ENCODE measurements around the gene ATL3.

ATL3 gene

DNA sequence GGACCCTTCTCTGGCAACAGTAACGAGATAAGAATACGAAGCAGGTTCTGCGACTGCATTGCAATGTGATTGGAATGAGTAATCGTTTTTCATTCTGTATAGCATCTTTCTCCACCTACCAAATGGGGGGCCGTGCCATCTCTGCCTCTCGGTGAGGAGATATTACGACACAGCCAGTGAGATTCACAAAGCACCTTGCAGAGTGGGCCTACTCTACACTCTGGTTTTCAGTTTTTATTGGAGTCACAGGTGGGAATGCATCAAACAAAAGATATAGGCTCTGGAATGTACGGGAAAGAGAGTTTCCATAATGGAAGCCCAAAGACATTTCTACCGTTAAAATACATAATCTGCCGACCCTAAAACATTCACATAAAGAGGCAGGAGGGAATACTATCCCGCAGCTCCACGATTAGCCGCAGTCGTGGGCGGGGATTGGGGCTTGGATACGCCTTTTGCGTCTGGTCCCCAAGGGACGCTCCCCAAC is 9.7 kb upstream of the ATL3 start:
- Histone ChIP-seq H3K9me3 (ENCODE audit: insufficient read depth, low read depth, low read length) (no peaks in the 10 kb centered on the region), H3K4me3 (ENCODE audit: low read length) (peak overlapping the region; percentile 79), H3K4me1 (ENCODE audit: insufficient read depth, low read length) (peaks cover 21% of the 10 kb centered on the region), H3K27ac (ENCODE audit: low read depth, low read length) (no peak overlapping the region), H3K27me3 (ENCODE audit: insufficient read depth, low read length) (no peaks in the 10 kb centered on the region), H3K36me3 (ENCODE audit: insufficient read depth, low read length) (no peaks in the 10 kb centered on the region), H3K9ac (ENCODE audit: low read depth, low read length) (no peak overlapping the region)
- WGBS = 24% methylated on average over 18 of the region's 18 CpGs

DNA sequence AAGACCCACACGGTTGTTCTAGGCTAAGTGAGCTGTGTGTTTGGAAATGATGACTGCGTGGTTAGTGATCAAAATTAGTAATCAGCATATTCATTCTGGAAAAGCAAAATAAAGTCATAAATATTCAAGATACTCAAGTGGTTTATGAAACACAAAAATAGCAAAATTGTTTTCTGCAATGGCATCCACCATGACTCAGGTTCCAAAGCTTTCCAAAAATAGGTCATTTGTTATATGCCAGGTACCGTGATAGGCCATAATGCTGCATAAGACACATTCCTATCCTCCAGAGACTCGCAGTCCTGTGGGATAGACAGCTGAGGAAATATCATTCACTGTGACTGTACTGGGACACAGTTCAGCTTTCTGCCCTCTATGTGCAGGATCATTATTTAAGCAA is 2.4 kb upstream of the ATL3 start:
- no peaks in the 10 kb centered on the region for H3K36me3 ChIP-seq (ENCODE audit: insufficient read depth, low read length)
- H3K27me3 ChIP-seq (ENCODE audit: insufficient read depth, low read length) = no peaks in the 10 kb centered on the region
- H3K4me3 ChIP-seq (ENCODE audit: low read length) = no peak overlapping the region
- WGBS = 90% methylated on average over 2 of the region's 4 CpGs
- no peak overlapping the region for H3K9ac ChIP-seq (ENCODE audit: low read depth, low read length)
- H3K27ac ChIP-seq (ENCODE audit: low read depth, low read length) = no peak overlapping the region
- H3K4me1 ChIP-seq (ENCODE audit: insufficient read depth, low read length) = peaks cover 4% of the 10 kb centered on the region; the same call in 1 of the 2 replicates
- no peaks in the 10 kb centered on the region for H3K9me3 ChIP-seq (ENCODE audit: insufficient read depth, low read depth, low read length)

- Histone ChIP-seq H3K4me1 (ENCODE audit: insufficient read depth, low read length) (peaks cover 7% of the 10 kb centered on the region; the same call in 1 of the 2 replicates), H3K4me3 (ENCODE audit: low read length) (no peak overlapping the region), H3K9ac (ENCODE audit: low read depth, low read length) (no peak overlapping the region), H3K27me3 (ENCODE audit: insufficient read depth, low read length) (no peaks in the 10 kb centered on the region), H3K27ac (ENCODE audit: low read depth, low read length) (no peak overlapping the region), H3K9me3 (ENCODE audit: insufficient read depth, low read depth, low read length) (no peaks in the 10 kb centered on the region), H3K36me3 (ENCODE audit: insufficient read depth, low read length) (no peaks in the 10 kb centered on the region)
- WGBS = 90% methylated on average over 1 of the region's 1 CpG
Measured at GRCh38 chr11:63672936-63673539, 1.9 kb upstream of the ATL3 start.

DNA sequence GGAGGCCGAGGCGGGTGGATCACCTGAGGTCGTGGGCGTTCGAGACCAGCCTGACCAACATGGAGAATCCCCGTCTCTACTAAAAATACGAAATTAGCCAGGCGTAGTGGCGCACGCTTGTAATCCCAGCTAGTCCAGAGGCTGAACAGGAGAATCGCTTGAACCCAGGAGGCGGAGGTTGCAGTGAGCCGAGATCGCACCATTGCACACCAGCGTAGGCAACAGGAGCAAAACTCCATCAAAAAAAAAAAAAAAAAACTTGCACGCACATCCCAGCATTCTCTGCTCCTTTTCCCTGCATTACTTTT is 934 bp upstream of the ATL3 start:
- H3K36me3 ChIP-seq (ENCODE audit: insufficient read depth, low read length) = no peaks in the 10 kb centered on the region
- 98% methylated on average over 15 of the region's 16 CpGs for WGBS
- H3K9me3 ChIP-seq (ENCODE audit: insufficient read depth, low read depth, low read length) = no peaks in the 10 kb centered on the region
- H3K27ac ChIP-seq (ENCODE audit: low read depth, low read length) = no peak overlapping the region
- no peaks in the 10 kb centered on the region for H3K27me3 ChIP-seq (ENCODE audit: insufficient read depth, low read length)
- H3K9ac ChIP-seq (ENCODE audit: low read depth, low read length) = no peak overlapping the region
- H3K4me3 ChIP-seq (ENCODE audit: low read length) = peak overlapping the region; percentile 62; the same call in 1 of the 2 replicates
- H3K4me1 ChIP-seq (ENCODE audit: insufficient read depth, low read length) = peaks cover 11% of the 10 kb centered on the region; the same call in 1 of the 2 replicates

DNA sequence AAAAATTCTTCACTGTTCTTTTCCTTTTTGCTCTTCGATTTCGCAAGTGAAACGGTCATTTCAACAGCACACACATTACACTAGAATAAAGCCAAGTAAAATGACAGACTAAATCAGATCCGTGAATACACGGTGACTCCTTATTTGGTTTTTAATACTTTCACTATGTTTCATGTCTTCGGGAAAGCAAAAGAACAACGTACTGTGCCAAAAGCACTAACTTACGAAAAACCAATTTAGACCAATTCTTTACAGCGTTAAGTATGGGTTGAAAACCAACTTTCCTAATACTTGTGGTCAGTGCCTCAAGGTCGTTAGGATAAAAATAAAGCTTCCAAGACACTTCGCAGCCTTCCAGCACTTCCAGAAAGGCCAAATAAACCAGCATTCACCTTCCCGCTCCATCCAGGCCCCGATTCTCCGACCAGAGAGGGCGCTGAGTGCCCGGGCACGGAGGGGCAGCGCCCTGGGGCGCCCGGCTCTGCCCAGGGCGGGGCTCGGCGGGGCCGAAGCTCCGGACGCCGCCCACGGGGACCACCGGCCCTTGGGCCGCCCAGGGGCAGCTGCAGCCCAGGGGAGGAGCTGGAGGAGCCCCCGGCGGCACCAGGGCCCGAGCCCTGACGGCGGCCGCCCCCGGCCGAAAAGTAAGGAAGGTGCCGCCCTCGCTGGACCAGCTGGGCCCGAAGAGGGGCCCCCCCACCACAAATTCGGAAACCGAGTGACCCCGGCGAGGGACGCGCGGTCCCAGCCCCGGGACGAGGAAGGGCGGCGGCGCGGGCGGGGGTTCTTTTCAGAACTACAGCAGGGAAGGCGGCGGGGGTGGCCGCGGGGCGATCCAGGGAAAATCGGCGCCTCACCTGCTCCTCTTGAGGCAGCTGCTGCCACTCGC is 499 bp downstream of the ATL3 start:
- H3K27ac ChIP-seq (ENCODE audit: low read depth, low read length) = peak overlapping the region; percentile 77
- H3K4me3 ChIP-seq (ENCODE audit: low read length) = peak overlapping the region; percentile 62
- no peaks in the 10 kb centered on the region for H3K36me3 ChIP-seq (ENCODE audit: insufficient read depth, low read length)
- 7% methylated on average over 63 of the region's 63 CpGs for WGBS
- no peaks in the 10 kb centered on the region for H3K27me3 ChIP-seq (ENCODE audit: insufficient read depth, low read length)
- peaks cover 11% of the 10 kb centered on the region; the same call in 1 of the 2 replicates for H3K4me1 ChIP-seq (ENCODE audit: insufficient read depth, low read length)
- no peaks in the 10 kb centered on the region for H3K9me3 ChIP-seq (ENCODE audit: insufficient read depth, low read depth, low read length)
- H3K9ac ChIP-seq (ENCODE audit: low read depth, low read length) = peak overlapping the region; percentile 74

DNA sequence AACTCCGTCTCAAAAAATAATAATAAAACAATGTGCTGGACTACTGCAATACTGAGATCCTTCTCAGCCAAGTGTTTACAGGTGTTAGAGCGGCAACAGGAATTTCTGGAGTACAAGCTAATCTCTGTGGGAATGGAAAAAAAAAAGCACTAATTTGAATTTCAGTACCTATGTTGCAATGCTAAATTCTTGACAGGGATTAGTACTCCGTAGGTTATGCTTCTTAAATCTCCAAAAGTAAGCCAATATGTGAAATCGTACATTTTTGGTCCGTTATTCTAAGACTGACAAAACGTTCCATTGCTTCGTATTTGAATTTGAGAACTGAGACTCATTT is 1.1 kb downstream of the ATL3 start:
- Histone ChIP-seq H3K4me1 (ENCODE audit: insufficient read depth, low read length) (peaks cover 11% of the 10 kb centered on the region; the same call in 1 of the 2 replicates), H3K27me3 (ENCODE audit: insufficient read depth, low read length) (no peaks in the 10 kb centered on the region), H3K27ac (ENCODE audit: low read depth, low read length) (no peak overlapping the region), H3K36me3 (ENCODE audit: insufficient read depth, low read length) (no peaks in the 10 kb centered on the region), H3K9me3 (ENCODE audit: insufficient read depth, low read depth, low read length) (no peaks in the 10 kb centered on the region), H3K9ac (ENCODE audit: low read depth, low read length) (no peak overlapping the region), H3K4me3 (ENCODE audit: low read length) (peak overlapping the region; percentile 62)
- WGBS = 76% methylated on average over 7 of the region's 7 CpGs

GRCh38 chr11:63667995-63668795 is 3.0 kb downstream of the ATL3 start:
- Histone ChIP-seq H3K4me3 (ENCODE audit: low read length) (no peak overlapping the region), H3K9me3 (ENCODE audit: insufficient read depth, low read depth, low read length) (no peaks in the 10 kb centered on the region), H3K4me1 (ENCODE audit: insufficient read depth, low read length) (peaks cover 11% of the 10 kb centered on the region; the same call in 1 of the 2 replicates), H3K9ac (ENCODE audit: low read depth, low read length) (no peak overlapping the region), H3K27me3 (ENCODE audit: insufficient read depth, low read length) (no peaks in the 10 kb centered on the region), H3K27ac (ENCODE audit: low read depth, low read length) (no peak overlapping the region), H3K36me3 (ENCODE audit: insufficient read depth, low read length) (no peaks in the 10 kb centered on the region)
- 78% methylated on average over 2 of the region's 3 CpGs for WGBS

GRCh38 chr11:63666874-63667273 is 4.3 kb downstream of the ATL3 start:
- Histone ChIP-seq H3K36me3 (ENCODE audit: insufficient read depth, low read length) (no peaks in the 10 kb centered on the region), H3K9ac (ENCODE audit: low read depth, low read length) (no peak overlapping the region), H3K9me3 (ENCODE audit: insufficient read depth, low read depth, low read length) (no peaks in the 10 kb centered on the region), H3K4me1 (ENCODE audit: insufficient read depth, low read length) (peaks cover 11% of the 10 kb centered on the region; the same call in 1 of the 2 replicates), H3K4me3 (ENCODE audit: low read length) (no peak overlapping the region), H3K27ac (ENCODE audit: low read depth, low read length) (no peak overlapping the region), H3K27me3 (ENCODE audit: insufficient read depth, low read length) (no peaks in the 10 kb centered on the region)
- 97% methylated on average over 3 of the region's 4 CpGs for WGBS

DNA sequence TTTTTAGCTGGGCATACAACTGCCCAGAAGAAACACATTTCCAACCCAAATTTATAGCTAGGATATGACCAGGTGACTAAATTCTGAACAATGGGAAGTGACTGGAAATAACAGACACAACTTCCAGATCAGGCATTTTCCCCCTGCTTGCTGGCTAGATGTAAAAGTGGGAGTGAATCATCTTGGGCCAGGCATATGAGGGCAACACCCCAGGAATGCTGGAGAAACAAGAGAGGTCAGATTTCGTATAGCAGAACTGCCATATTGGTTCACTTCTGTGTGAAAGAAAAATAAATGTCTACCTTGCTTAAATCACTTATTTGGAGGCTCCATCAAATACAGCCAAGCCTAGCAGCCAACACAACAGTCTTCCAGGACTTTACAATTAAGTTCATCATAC is 7.4 kb downstream of the ATL3 start:
- WGBS = 0% methylated on average over 1 of the region's 1 CpG
- H3K4me1 ChIP-seq (ENCODE audit: insufficient read depth, low read length) = peaks cover 8% of the 10 kb centered on the region; the same call in 1 of the 2 replicates
- no peak overlapping the region for H3K4me3 ChIP-seq (ENCODE audit: low read length)
- no peaks in the 10 kb centered on the region for H3K9me3 ChIP-seq (ENCODE audit: insufficient read depth, low read depth, low read length)
- H3K27ac ChIP-seq (ENCODE audit: low read depth, low read length) = no peak overlapping the region
- H3K27me3 ChIP-seq (ENCODE audit: insufficient read depth, low read length) = no peaks in the 10 kb centered on the region
- H3K36me3 ChIP-seq (ENCODE audit: insufficient read depth, low read length) = no peaks in the 10 kb centered on the region; the same call in 1 of the 2 replicates
- H3K9ac ChIP-seq (ENCODE audit: low read depth, low read length) = no peak overlapping the region

DNA sequence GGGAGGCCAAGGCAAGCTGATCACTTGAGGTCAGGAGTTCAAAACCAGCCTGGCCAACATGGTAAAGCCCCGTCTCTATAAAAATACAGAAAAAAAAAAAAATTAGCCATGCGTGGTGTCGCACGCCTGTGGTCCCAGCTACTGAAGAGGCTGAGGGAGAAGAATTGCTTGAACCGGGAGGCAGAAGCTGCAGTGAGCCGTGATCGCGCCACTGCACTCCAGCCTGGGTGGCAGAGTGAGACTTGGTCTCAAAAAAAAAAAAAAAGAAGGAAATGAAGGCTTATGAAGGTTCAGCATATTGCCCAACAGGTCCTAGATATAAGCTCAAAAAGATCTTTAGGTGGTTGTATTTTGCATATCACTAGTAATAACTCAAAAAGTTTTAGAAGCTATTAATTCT is 10.2 kb downstream of the ATL3 start:
- Histone ChIP-seq H3K9ac (ENCODE audit: low read depth, low read length) (no peak overlapping the region), H3K9me3 (ENCODE audit: insufficient read depth, low read depth, low read length) (no peaks in the 10 kb centered on the region), H3K4me3 (ENCODE audit: low read length) (no peak overlapping the region), H3K36me3 (ENCODE audit: insufficient read depth, low read length) (peaks cover 15% of the 10 kb centered on the region), H3K27me3 (ENCODE audit: insufficient read depth, low read length) (no peaks in the 10 kb centered on the region), H3K27ac (ENCODE audit: low read depth, low read length) (no peak overlapping the region), H3K4me1 (ENCODE audit: insufficient read depth, low read length) (no peaks in the 10 kb centered on the region; the same call in 1 of the 2 replicates)
- WGBS = 95% methylated on average over 8 of the region's 8 CpGs

DNA sequence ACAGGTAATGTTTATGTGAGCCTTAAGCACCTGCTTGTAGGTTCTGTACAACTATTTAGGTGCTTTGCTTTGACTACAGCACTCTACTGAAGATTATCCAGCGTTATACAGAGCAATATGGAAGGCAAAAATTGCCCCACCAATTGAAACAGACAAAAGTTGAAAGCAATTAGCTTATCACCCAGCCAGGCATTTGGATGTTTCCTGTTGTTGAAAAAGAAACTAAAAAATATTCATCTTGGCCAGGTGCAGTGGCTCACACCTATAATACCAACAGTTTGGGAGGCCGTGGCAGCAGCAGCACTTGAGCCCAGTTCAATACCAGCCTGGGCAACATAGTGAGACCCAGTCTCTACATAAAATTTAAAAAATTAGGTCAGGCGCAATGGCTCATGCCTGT is 18.5 kb downstream of the ATL3 start:
- Histone ChIP-seq H3K27ac (ENCODE audit: low read depth, low read length) (no peak overlapping the region), H3K36me3 (ENCODE audit: insufficient read depth, low read length) (peaks cover 49% of the 10 kb centered on the region), H3K9ac (ENCODE audit: low read depth, low read length) (no peak overlapping the region), H3K9me3 (ENCODE audit: insufficient read depth, low read depth, low read length) (no peaks in the 10 kb centered on the region), H3K27me3 (ENCODE audit: insufficient read depth, low read length) (no peaks in the 10 kb centered on the region), H3K4me1 (ENCODE audit: insufficient read depth, low read length) (no peaks in the 10 kb centered on the region), H3K4me3 (ENCODE audit: low read length) (no peak overlapping the region)
- WGBS = 97% methylated on average over 3 of the region's 3 CpGs
